K562 (cell line): Measurements from ENCODE around the gene RNASEH2A. TPM values are rescaled to one million over a fixed set of nuclear protein-coding genes. Genes with fewer than 3 reads are reported as not detected.

Experiments
- ATF7 ChIP-seq: fragments of 450-650 bp; IDR thresholded peaks from 2 replicates; pipeline ENCODE4 v1.7.1; 2014; ENCODE audit warnings: mild to moderate bottlenecking, moderate library complexity
- CBFA2T2 ChIP-seq: fragments of 450-650 bp; conservative IDR thresholded peaks from 2 replicates; pipeline ENCODE4 v1.6.1; 2017; ENCODE audit warnings: mild to moderate bottlenecking
- E2F3 ChIP-seq: fragments of 250-450 bp; sonication (Bioruptor Pico); IDR thresholded peaks from 2 replicates; pipeline ENCODE4 v1.4.0; 2020; ENCODE audit warnings: mild to moderate bottlenecking
- KDM1A ChIP-seq, 2 experiments: fragments of 450-650 bp; IDR thresholded peaks; 2 replicates each; pipeline ENCODE4 v1.6.1; 2016; ENCODE audit warnings: mild to moderate bottlenecking in 2 of 2
- KDM5B ChIP-seq: fragments of 200-600 bp; sonication (generic); IDR thresholded peaks from 2 replicates; pipeline ENCODE4 v1.6.1; 2012; ENCODE audit warnings: low read depth, mild to moderate bottlenecking, moderate library complexity, low read length, control low read depth, inconsistent platforms; ENCODE audit not compliant: insufficient replicate concordance
- KLF13 ChIP-seq: fragments of 450-650 bp; IDR thresholded peaks from 2 replicates; pipeline ENCODE4 v1.6.1; 2016; ENCODE audit warnings: missing genetic modification characterization, low read depth, mild to moderate bottlenecking, missing compliant biosample characterization, moderate library complexity, borderline replicate concordance
- TFE3 ChIP-seq: fragments of 450-650 bp; formaldehyde crosslinking; IDR thresholded peaks from 2 replicates; pipeline ENCODE4 v1.4.0; 2020; ENCODE audit warnings: mild to moderate bottlenecking, mixed read lengths
- THRB ChIP-seq: fragments of 450-650 bp; formaldehyde crosslinking; conservative IDR thresholded peaks from 2 replicates; pipeline ENCODE4 v1.4.0; 2022; ENCODE audit warnings: mild to moderate bottlenecking, missing genetic modification characterization
- VEZF1 ChIP-seq: fragments of 200-800 bp; sonication (Bioruptor generic); IDR thresholded peaks from 2 replicates; pipeline ENCODE4 v1.6.1; 2017; ENCODE audit warnings: missing genetic modification characterization, missing compliant biosample characterization
- ZNF134 ChIP-seq: fragments of 250-450 bp; sonication (Bioruptor Pico); conservative IDR thresholded peaks from 2 replicates; pipeline ENCODE4 v1.4.0; 2020
- ZNF511 ChIP-seq: sonication (generic); formaldehyde crosslinking; IDR thresholded peaks from 2 replicates; pipeline ENCODE4 v1.8.0; 2022; ENCODE audit warnings: mild to moderate bottlenecking, missing genetic modification reagents
- ZNF668 ChIP-seq: fragments of 250-450 bp; sonication (Bioruptor Pico); IDR thresholded peaks from 2 replicates; pipeline ENCODE4 v1.8.0; 2022; ENCODE audit warnings: mild to moderate bottlenecking, inconsistent platforms
- ZNF77 ChIP-seq: fragments of 250-450 bp; sonication (Bioruptor Pico); IDR thresholded peaks from 2 replicates; pipeline ENCODE4 v1.5.0; 2020
- polyA plus RNA-seq, 8 experiments: library from polyadenylated mRNA; depleted of rRNA in 4 of 8; stranded (reverse) in 5 of 8; unstranded in 3 of 8; fragments of >200 nt; fragmentation: Nextera tagmentation in 2 of 8; fragmentation: Illumina TruSeq in 1 of 8; extraction: Ambion mirVana in 2 of 8; extraction: Trizol in 1 of 8; gene quantifications; 2 replicates each; pipeline versions ENCODE4 v1.2.1 to v1.2.3, GENCODE V29; 2011 to 2014; ENCODE audit warnings: inconsistent platforms in 1 of 8, missing spikeins in 1 of 8
- total RNA-seq, 7 experiments: library from RNA; depleted of rRNA in 6 of 7; stranded (reverse); fragments of >200 nt in 6 of 7; fragmentation: Illumina TruSeq in 2 of 7; extraction: Trizol in 2 of 7; gene quantifications; 2 replicates each; pipeline versions ENCODE4 v1.2.1 to v1.2.3, GENCODE V29; 2011 to 2021; ENCODE audit warnings: low replicate concordance in 1 of 7
- TF ChIP-seq, protein P1 (sequence below), 2 experiments: fragments of 450-650 bp; conservative IDR thresholded peaks; 2 replicates each; pipeline ENCODE4 v1.6.1; 2017; ENCODE audit warnings: mild to moderate bottlenecking in 2 of 2, moderate library complexity in 2 of 2
- TF ChIP-seq, protein P2 (sequence below), 2 experiments: IDR thresholded peaks; 2 replicates each; pipeline ENCODE4 v1.6.1; 2011; ENCODE audit warnings: borderline replicate concordance in 1 of 2, control low read depth in 1 of 2, low read depth in 1 of 2, low read length in 1 of 2, mild to moderate bottlenecking in 1 of 2, mixed read lengths in 1 of 2, moderate library complexity in 1 of 2; ENCODE audit not compliant: insufficient read depth in 1 of 2, insufficient read length in 1 of 2, poor library complexity in 1 of 2, severe bottlenecking in 1 of 2; ENCODE audit errors: extremely low read depth in 1 of 2

Gene RNASEH2A
- total and polyA plus RNA-seq, 9 of the 15 experiments (the other 6 are each of a cell fraction or from before 2014, with no cell fraction given), result 22.3 to 78.0 (median 61.7) TPM

- TF ChIP-seq KDM1A (IDR thresholded peaks at IDR 0.05) (peak in 1 of 2 experiments; percentile 48; a peak in 1 of 4 replicates), ZNF511 (CRISPR knock-in tag) (peak; percentile 63; the same call in 1 of the 2 replicates), CBFA2T2 (peak; percentile 23; the same call in 1 of the 2 replicates), VEZF1 (CRISPR knock-in tag) (peak; percentile 78), THRB (CRISPR knock-in tag) (no peak), ZNF668 (CRISPR knock-in tag) (no peak), KLF13 (tag) (no peak), KDM5B (no peak), ZNF134 (CRISPR knock-in tag) (no peak), ZNF77 (CRISPR knock-in tag) (no peak), ATF7 (peak; percentile 36; the same call in 1 of the 2 replicates), E2F3 (CRISPR knock-in tag) (0 out of 2 replicates have a peak, but pooled peaks have one; percentile 33), TFE3 (CRISPR knock-in tag) (no peak)
- TF ChIP-seq, protein P1, sequence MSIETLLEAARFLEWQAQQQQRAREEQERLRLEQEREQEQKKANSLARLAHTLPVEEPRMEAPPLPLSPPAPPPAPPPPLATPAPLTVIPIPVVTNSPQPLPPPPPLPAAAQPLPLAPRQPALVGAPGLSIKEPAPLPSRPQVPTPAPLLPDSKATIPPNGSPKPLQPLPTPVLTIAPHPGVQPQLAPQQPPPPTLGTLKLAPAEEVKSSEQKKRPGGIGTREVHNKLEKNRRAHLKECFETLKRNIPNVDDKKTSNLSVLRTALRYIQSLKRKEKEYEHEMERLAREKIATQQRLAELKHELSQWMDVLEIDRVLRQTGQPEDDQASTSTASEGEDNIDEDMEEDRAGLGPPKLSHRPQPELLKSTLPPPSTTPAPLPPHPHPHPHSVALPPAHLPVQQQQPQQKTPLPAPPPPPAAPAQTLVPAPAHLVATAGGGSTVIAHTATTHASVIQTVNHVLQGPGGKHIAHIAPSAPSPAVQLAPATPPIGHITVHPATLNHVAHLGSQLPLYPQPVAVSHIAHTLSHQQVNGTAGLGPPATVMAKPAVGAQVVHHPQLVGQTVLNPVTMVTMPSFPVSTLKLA (conservative IDR thresholded peaks at IDR 0.05), result 0 out of 4 replicates have a peak, but pooled peaks of 1 of the 2 experiments have one; percentile 7
- TF ChIP-seq, protein P2, sequence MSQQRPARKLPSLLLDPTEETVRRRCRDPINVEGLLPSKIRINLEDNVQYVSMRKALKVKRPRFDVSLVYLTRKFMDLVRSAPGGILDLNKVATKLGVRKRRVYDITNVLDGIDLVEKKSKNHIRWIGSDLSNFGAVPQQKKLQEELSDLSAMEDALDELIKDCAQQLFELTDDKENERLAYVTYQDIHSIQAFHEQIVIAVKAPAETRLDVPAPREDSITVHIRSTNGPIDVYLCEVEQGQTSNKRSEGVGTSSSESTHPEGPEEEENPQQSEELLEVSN (IDR thresholded peaks at IDR 0.05; ENCODE audit: borderline replicate concordance in 1 of 2, extremely low read depth in 1 of 2, insufficient read depth in 1 of 2, insufficient read length in 1 of 2, low read depth in 1 of 2, low read length in 1 of 2, poor library complexity in 1 of 2, severe bottlenecking in 1 of 2), result peak in 1 of 2 experiments; percentile 2
Observed at GRCh38 chr19:12779162-12779993, 27.0 kb upstream of the RNASEH2A start (continued).
